Mesothelial cell of epicardium (in vitro differentiated cells): ENCODE data around the gene SLC7A14. TPM values are rescaled to one million over a fixed set of nuclear protein-coding genes. Genes with fewer than 3 reads are reported as not detected.
"Not testable (repeated sequence)": the region's sequence is repeated elsewhere in the genome, so short reads cannot be mapped to it uniquely, and the experiment has no call there.

Experiments used
- DNase-seq, 2 experiments: peaks; one replicate each; pipeline ENCODE4 v3.0.0; 2021; ENCODE audit warnings: low spot score in 2 of 2; ENCODE audit not compliant: unreplicated experiment in 2 of 2
- H3K27ac Mint-ChIP-seq: 2 replicates; pipeline ENCODE4 v1.8.0; 2021; ENCODE audit warnings: mixed read lengths
- H3K27me3 Mint-ChIP-seq: 2 replicates; pipeline ENCODE4 v1.8.0; 2021; ENCODE audit warnings: low read depth, mixed read lengths
- H3K36me3 Mint-ChIP-seq: 2 replicates; pipeline ENCODE4 v1.8.0; 2021; ENCODE audit warnings: mixed read lengths
- H3K4me1 Mint-ChIP-seq: 2 replicates; pipeline ENCODE4 v1.8.0; 2021; ENCODE audit warnings: mixed read lengths
- H3K4me3 Mint-ChIP-seq: 2 replicates; pipeline ENCODE4 v1.8.0; 2021; ENCODE audit warnings: mild to moderate bottlenecking, moderate library complexity, mixed read lengths
- H3K9me3 Mint-ChIP-seq: 2 replicates; pipeline ENCODE4 v1.8.0; 2021; ENCODE audit warnings: mixed read lengths
- CTCF ChIP-seq: fragments of 200-600 bp; sonication (generic); IDR thresholded peaks from one replicate; pipeline ENCODE4 v1.5.0; 2021; ENCODE audit warnings: antibody characterized with exemption; ENCODE audit not compliant: unreplicated experiment
- total RNA-seq: library from RNA; stranded (reverse); gene quantifications from 3 replicates; pipeline ENCODE4 v1.2.1, GENCODE V29; 2021

SLC7A14 gene
- total RNA-seq, 1 donor from 2014 or later, result 6.6 TPM

- H3K9me3 Mint-ChIP-seq, result no peaks in the 10 kb centered on the region
- peaks cover 51% of the 10 kb centered on the region for H3K27me3 Mint-ChIP-seq
- H3K27ac Mint-ChIP-seq, result no peak overlapping the region
- H3K4me3 Mint-ChIP-seq, result no peak overlapping the region
- H3K36me3 Mint-ChIP-seq, result no peaks in the 10 kb centered on the region
- TF ChIP-seq CTCF, result no peak
- no peak for DNase-seq
- H3K4me1 Mint-ChIP-seq, result peaks cover 1% of the 10 kb centered on the region
These were observed 6.2 kb downstream of the SLC7A14 start for GRCh38 chr3:170579646-170580045.

- H3K36me3 Mint-ChIP-seq, result peaks cover 1% of the 10 kb centered on the region
- TF ChIP-seq CTCF, result no peak
- peaks cover 2% of the 10 kb centered on the region for H3K27me3 Mint-ChIP-seq
- no peak overlapping the region for H3K27ac Mint-ChIP-seq
- no peak overlapping the region for H3K4me3 Mint-ChIP-seq
- no peak for DNase-seq
- peaks cover 5% of the 10 kb centered on the region for H3K4me1 Mint-ChIP-seq
- no peaks in the 10 kb centered on the region for H3K9me3 Mint-ChIP-seq
These were observed 13.1 kb downstream of the SLC7A14 start for GRCh38 chr3:170572665-170573253.

GRCh38 chr3:170567598-170567997 lies 18.3 kb downstream of the SLC7A14 start:
- H3K4me1 Mint-ChIP-seq, result peaks cover 18% of the 10 kb centered on the region
- not testable (repeated sequence) for H3K4me3 Mint-ChIP-seq, DNase-seq, H3K27me3 Mint-ChIP-seq, H3K9me3 Mint-ChIP-seq, H3K36me3 Mint-ChIP-seq, H3K27ac Mint-ChIP-seq

- Mint-ChIP-seq H3K4me3 (no peak overlapping the region), H3K27me3 (no peaks in the 10 kb centered on the region), H3K36me3 (peaks cover 1% of the 10 kb centered on the region), H3K27ac (no peak overlapping the region), H3K4me1 (peaks cover 18% of the 10 kb centered on the region), H3K9me3 (peaks cover 6% of the 10 kb centered on the region)
- no peak for TF ChIP-seq CTCF
- DNase-seq, result no peak
These were observed 19.5 kb downstream of the SLC7A14 start for GRCh38 chr3:170566413-170566812.

- no peak for TF ChIP-seq CTCF
- no peak for DNase-seq
- Mint-ChIP-seq H3K9me3 (peaks cover 7% of the 10 kb centered on the region), H3K27ac (no peak overlapping the region), H3K4me3 (no peak overlapping the region), H3K4me1 (peaks cover 13% of the 10 kb centered on the region), H3K36me3 (peaks cover 1% of the 10 kb centered on the region), H3K27me3 (no peaks in the 10 kb centered on the region)
These were observed 20.4 kb downstream of the SLC7A14 start for GRCh38 chr3:170565495-170565894.

- Mint-ChIP-seq H3K9me3 (peaks cover 7% of the 10 kb centered on the region), H3K27me3 (no peaks in the 10 kb centered on the region), H3K4me3 (no peak overlapping the region), H3K36me3 (peaks cover 1% of the 10 kb centered on the region), H3K27ac (peak overlapping the region; percentile 15), H3K4me1 (peaks cover 13% of the 10 kb centered on the region)
- TF ChIP-seq CTCF, result no peak
- no peak for DNase-seq
These were observed 21.2 kb downstream of the SLC7A14 start for GRCh38 chr3:170564664-170565063.
